Caco-2 (cell line): ENCODE results near the gene LCK. TPM values are rescaled to one million over a fixed set of nuclear protein-coding genes. Genes with fewer than 3 reads are reported as not detected.

Experiments
- Bru-seq: library from RNA; stranded (reverse); fragments of 400-500 nt; gene quantifications from one replicate; lab custom pipeline; 2021; lab: Mats Ljungman, UMichigan
- BruChase-seq, 2 experiments: library from RNA; stranded (reverse); fragments of 400-500 nt; gene quantifications; one replicate each; lab custom pipeline; 2021; lab: Mats Ljungman, UMichigan
- BruUV-seq: library from RNA; stranded (reverse); fragments of 400-500 nt; replicated peaks from 2 replicates; lab custom pipeline; 2021; lab: Mats Ljungman, UMichigan
- CTCF ChIA-PET: fragments of 300-600 bp; sonication (Branson Sonifier 250); formaldehyde crosslinking; loops from one replicate; lab custom pipeline; 2022; ENCODE audit warnings: antibody characterized with exemption; lab: Charles Lee
- POLR2A ChIA-PET: fragments of 300-600 bp; sonication (Branson Sonifier 250); formaldehyde crosslinking; loops from one replicate; lab custom pipeline; 2022; ENCODE audit warnings: antibody characterized with exemption; lab: Charles Lee
- DNase-seq, 2 experiments: peaks; one replicate each; pipeline versions ENCODE4 v3.0.0 to v3.0.0-alpha.2; 2020 to 2022
- H3K27me3 ChIP-seq: replicated peaks from 2 replicates; pipeline ENCODE4 v1.6.0; 2011; ENCODE audit warnings: low read length; ENCODE audit not compliant: control insufficient read depth, insufficient read depth
- H3K36me3 ChIP-seq: 2 replicates; pipeline ENCODE4 v1.5.1; 2011; ENCODE audit warnings: low read length; ENCODE audit not compliant: control insufficient read depth, insufficient read depth
- H3K4me1 ChIP-seq: fragments of 250-450 bp; sonication (Bioruptor Pico); 2 replicates; pipeline ENCODE4 v1.5.1; 2020; ENCODE audit warnings: mild to moderate bottlenecking
- H3K4me3 ChIP-seq: 2 replicates; pipeline ENCODE4 v1.5.1; 2011; ENCODE audit warnings: low read depth, mild to moderate bottlenecking, control low read depth, low read length
- H3K9me3 ChIP-seq: fragments of 250-450 bp; sonication (Bioruptor Pico); 2 replicates; pipeline ENCODE4 v1.5.1; 2020; ENCODE audit warnings: mild to moderate bottlenecking, moderate library complexity
- H3K27ac Mint-ChIP-seq: one replicate; pipeline ENCODE4 v1.8.0; 2022; ENCODE audit warnings: mixed read lengths; ENCODE audit not compliant: unreplicated experiment
- H3K27me3 Mint-ChIP-seq: one replicate; pipeline ENCODE4 v1.8.0; 2022; ENCODE audit warnings: mixed read lengths; ENCODE audit not compliant: insufficient read depth, unreplicated experiment
- H3K36me3 Mint-ChIP-seq: one replicate; pipeline ENCODE4 v1.8.0; 2022; ENCODE audit warnings: mild to moderate bottlenecking, mixed read lengths; ENCODE audit not compliant: insufficient read depth, unreplicated experiment
- H3K4me1 Mint-ChIP-seq: one replicate; pipeline ENCODE4 v1.8.0; 2022; ENCODE audit warnings: low read depth, mixed read lengths; ENCODE audit not compliant: unreplicated experiment
- H3K4me3 Mint-ChIP-seq: one replicate; pipeline ENCODE4 v1.8.0; 2022; ENCODE audit warnings: mild to moderate bottlenecking, moderate library complexity, mixed read lengths; ENCODE audit not compliant: unreplicated experiment
- H3K9me3 Mint-ChIP-seq: one replicate; pipeline ENCODE4 v1.8.0; 2022; ENCODE audit warnings: mixed read lengths; ENCODE audit not compliant: unreplicated experiment
- intact Hi-C: fragments of 100-400 bp; cut with micrococcal nuclease; formaldehyde crosslinking; loops from one replicate; pipeline ENCODE4 v1.10.0; 2022; ENCODE audit not compliant: unreplicated experiment
- long read RNA-seq: library from polyadenylated mRNA; stranded (forward); transcript quantifications from one replicate; pipeline ENCODE4 v2.0.0, GENCODE V29; 2022
- total RNA-seq: library from RNA; stranded (reverse); gene quantifications from 2 replicates; pipeline ENCODE4 v1.2.3, GENCODE V29; 2022
- TF ChIP-seq, protein P1 (sequence below), 2 experiments: fragments of 200-600 bp in 1 of 2; IDR thresholded peaks; 1 replicate in 1 of 2; 2 replicates in 1 of 2; pipeline versions ENCODE4 v1.5.1 to v1.8.0; 2011 to 2022; ENCODE audit warnings: antibody characterized with exemption in 1 of 2, control low read depth in 1 of 2, inconsistent platforms in 1 of 2, low read depth in 1 of 2, low read length in 1 of 2, mild to moderate bottlenecking in 1 of 2, moderate library complexity in 1 of 2; ENCODE audit not compliant: insufficient read depth in 1 of 2, severe bottlenecking in 1 of 2, unreplicated experiment in 1 of 2

The LCK gene
- 0.39 TPM in 1 of 2 replicates, not detected in the other for total RNA-seq
- Bru-seq, nascent RNA, result not detected
- BruChase-seq, experiment 1, labeled RNA remaining after a 2-hour chase, result percentile 3 among the genes with signal in this experiment
- percentile 3 among the genes with signal in this experiment for BruChase-seq, experiment 2, labeled RNA remaining after a 6-hour chase
- long read RNA-seq, result 0 reads

DNA sequence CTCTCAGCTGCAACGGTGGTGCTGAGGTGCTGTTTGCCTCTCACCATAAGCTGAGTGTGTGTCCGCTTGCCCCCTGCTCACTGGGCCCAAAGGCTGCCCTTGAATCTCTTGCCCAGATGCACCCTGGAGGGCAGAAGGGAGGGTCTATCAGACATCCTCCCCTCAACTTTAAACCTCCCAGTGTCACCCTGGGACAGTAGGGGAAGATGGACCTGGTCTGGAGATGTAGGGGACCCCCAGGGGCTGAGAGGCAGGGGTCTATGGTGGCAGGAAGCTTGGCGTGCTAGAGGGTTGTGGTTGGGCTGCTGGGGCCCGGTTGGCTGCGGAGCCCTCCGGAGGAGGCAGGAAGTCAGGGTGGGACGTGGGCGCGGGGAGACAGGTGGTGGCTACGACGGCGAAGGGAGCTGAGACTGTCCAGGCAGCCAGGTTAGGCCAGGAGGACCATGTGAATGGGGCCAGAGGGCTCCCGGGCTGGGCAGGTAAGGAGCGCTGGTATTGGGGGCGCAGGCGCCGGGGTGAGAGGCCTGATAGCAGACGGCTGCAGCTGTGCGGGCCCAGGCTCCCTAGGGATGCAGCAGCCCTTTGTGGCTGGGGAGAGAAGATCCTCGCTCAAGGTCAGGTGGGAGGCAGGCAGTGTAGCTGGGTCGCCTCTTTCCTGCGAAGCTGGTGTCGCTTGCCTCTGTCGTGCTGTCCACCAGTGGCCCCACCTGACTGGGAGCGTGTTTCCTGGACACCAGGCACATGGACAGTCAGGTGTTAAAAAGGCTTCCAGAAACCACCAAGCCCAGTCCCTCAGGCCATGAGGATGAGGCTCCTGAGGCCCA lies at the start of gene LCK:
Gene LCK, plus strand, starts transcription at position 373 of the 824 bp plus-strand sequence. CDS start 23,065 bp downstream, outside the sequence.
- H3K27me3 ChIP-seq, result no peaks in the 10 kb centered on the region
- Mint-ChIP-seq H3K9me3 (no peaks in the 10 kb centered on the region), H3K4me3 (no peak within 1 kb of the TSS), H3K27me3 (no peaks in the 10 kb centered on the region), H3K36me3 (no peaks in the 10 kb centered on the region), H3K27ac (no peak within 1 kb of the TSS), H3K4me1 (no peaks in the 10 kb centered on the region)
- H3K36me3 ChIP-seq, result no peaks in the 10 kb centered on the region
- H3K9me3 ChIP-seq, result no peaks in the 10 kb centered on the region
- no peak within 1 kb of the TSS for H3K4me3 ChIP-seq
- TF ChIP-seq, protein P1, sequence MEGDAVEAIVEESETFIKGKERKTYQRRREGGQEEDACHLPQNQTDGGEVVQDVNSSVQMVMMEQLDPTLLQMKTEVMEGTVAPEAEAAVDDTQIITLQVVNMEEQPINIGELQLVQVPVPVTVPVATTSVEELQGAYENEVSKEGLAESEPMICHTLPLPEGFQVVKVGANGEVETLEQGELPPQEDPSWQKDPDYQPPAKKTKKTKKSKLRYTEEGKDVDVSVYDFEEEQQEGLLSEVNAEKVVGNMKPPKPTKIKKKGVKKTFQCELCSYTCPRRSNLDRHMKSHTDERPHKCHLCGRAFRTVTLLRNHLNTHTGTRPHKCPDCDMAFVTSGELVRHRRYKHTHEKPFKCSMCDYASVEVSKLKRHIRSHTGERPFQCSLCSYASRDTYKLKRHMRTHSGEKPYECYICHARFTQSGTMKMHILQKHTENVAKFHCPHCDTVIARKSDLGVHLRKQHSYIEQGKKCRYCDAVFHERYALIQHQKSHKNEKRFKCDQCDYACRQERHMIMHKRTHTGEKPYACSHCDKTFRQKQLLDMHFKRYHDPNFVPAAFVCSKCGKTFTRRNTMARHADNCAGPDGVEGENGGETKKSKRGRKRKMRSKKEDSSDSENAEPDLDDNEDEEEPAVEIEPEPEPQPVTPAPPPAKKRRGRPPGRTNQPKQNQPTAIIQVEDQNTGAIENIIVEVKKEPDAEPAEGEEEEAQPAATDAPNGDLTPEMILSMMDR (IDR thresholded peaks at IDR 0.05; ENCODE audit: insufficient read depth in 1 of 2, low read depth in 1 of 2, low read length in 1 of 2, severe bottlenecking in 1 of 2, unreplicated experiment in 1 of 2), result no peak
- intact Hi-C loops, result no loop called here
- CTCF ChIA-PET, result no interaction called here
- POLR2A ChIA-PET, result interaction anchor here (0.6 kb wide), 1 partner anchor 25 kb away, joined by 4 read pairs; no protein-coding TSS in a partner anchor
- H3K4me1 ChIP-seq, result no peaks in the 10 kb centered on the region
- no peak for DNase-seq
- BruUV-seq, result no TSS peak

DNA sequence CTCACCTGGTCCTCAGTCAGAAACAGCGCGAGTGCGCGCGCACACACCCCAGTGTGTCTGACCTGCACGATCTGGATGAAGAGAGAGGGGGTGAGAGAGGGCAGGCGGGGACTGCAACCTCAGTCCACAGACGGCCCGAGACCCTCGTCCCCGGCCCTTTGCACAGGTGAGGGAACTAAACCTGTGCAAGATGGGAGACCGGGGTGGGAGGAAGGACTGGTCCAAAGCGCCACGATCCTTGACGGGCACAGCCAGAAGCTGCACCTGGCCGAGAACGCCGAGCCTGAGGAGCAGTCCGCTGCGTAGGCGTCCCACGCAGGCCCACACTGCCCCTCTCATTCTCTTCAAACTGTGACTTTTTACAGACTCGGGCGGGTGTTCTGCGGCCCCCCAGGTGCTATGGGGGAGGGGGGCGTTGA lies 46.1 kb upstream of the LCK start:
- CTCF ChIA-PET, result interaction anchor here (1.6 kb wide), 1 partner anchor 11 kb away, joined by 5 read pairs; no protein-coding TSS in a partner anchor
- Histone ChIP-seq H3K36me3 (no peaks in the 10 kb centered on the region), H3K4me1 (peaks cover 4% of the 10 kb centered on the region; the same call in 1 of the 2 replicates), H3K9me3 (no peaks in the 10 kb centered on the region), H3K27me3 (no peaks in the 10 kb centered on the region), H3K4me3 (peak overlapping the region; percentile 68)
- Mint-ChIP-seq H3K4me3 (peak overlapping the region; percentile 90), H3K4me1 (no peaks in the 10 kb centered on the region), H3K27me3 (no peaks in the 10 kb centered on the region), H3K36me3 (peaks cover 23% of the 10 kb centered on the region), H3K9me3 (no peaks in the 10 kb centered on the region), H3K27ac (peak overlapping the region; percentile 89)
- BruUV-seq, result no TSS peak
- intact Hi-C loops, result no loop called here
- TF ChIP-seq, protein P1 (IDR thresholded peaks at IDR 0.05; ENCODE audit: insufficient read depth in 1 of 2, low read depth in 1 of 2, low read length in 1 of 2, severe bottlenecking in 1 of 2, unreplicated experiment in 1 of 2), result no peak
- DNase-seq, result no peak
- POLR2A ChIA-PET, result no interaction called here
